Breast epithelium (tissue), 3 donors: Measurements from ENCODE around the gene CD58.

ENCODE experiments used
- POLR2A ChIP-seq: fragments of 450-650 bp; IDR thresholded peaks from one replicate; pipeline ENCODE4 v1.6.1; 2016; ENCODE audit warnings: antibody characterized with exemption, mild to moderate bottlenecking, moderate library complexity
- TF ChIP-seq, protein P1 (sequence below), 3 donors: fragments of 450-650 bp; IDR thresholded peaks; one replicate each; pipeline ENCODE4 v1.5.1; 2016 to 2017; ENCODE audit warnings: antibody characterized with exemption in 3 of 3, mild to moderate bottlenecking in 3 of 3, moderate library complexity in 3 of 3

DNA sequence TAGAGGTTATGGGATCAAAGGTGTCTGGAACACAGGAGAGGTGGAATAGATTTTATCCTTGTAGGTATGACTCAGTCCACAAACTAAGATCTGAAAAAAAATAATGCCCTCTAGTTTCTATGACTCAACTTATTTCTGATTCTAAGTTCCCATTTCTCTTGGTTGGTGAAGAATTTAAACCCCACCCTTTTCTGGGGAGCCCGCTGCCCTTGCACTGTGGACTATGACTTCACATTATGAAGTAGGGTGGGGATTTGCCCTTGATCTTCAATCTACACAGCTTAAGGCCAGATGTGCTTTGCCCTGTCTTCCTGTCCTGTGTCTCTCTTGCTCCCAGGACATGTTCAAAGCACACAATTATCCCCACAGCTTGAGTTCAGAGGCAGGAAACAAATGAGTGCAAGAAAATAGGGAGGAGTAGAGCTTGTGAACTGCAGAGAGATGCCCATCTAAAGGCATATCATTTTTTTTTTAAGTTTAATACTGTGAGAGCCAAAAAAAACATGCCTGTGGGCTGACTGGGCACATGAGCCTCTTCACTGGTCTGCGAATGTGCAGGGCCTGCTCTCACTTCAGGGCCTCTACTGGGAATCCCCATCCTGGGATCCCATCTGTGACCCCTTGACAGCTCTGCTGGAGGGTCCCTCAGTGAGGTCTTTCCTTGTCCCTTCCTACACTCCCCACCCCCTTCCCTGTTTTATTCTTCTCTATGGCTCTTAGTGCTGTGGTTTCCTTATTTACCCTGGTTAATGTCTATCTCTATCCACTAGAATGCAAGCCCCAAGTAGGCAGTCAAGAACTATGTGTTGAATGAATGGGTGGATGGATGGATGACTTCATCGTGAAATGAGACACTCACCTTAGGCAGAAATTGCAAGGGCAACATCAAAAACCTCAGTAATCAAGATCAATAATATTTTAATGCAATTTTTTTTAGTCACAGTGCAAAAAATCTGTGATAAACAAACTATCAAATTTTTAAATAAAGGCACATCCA, 61.5 kb downstream of the CD58 start:
- TF ChIP-seq, protein P1, sequence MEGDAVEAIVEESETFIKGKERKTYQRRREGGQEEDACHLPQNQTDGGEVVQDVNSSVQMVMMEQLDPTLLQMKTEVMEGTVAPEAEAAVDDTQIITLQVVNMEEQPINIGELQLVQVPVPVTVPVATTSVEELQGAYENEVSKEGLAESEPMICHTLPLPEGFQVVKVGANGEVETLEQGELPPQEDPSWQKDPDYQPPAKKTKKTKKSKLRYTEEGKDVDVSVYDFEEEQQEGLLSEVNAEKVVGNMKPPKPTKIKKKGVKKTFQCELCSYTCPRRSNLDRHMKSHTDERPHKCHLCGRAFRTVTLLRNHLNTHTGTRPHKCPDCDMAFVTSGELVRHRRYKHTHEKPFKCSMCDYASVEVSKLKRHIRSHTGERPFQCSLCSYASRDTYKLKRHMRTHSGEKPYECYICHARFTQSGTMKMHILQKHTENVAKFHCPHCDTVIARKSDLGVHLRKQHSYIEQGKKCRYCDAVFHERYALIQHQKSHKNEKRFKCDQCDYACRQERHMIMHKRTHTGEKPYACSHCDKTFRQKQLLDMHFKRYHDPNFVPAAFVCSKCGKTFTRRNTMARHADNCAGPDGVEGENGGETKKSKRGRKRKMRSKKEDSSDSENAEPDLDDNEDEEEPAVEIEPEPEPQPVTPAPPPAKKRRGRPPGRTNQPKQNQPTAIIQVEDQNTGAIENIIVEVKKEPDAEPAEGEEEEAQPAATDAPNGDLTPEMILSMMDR (IDR thresholded peaks at IDR 0.05): no peak
- no peak for TF ChIP-seq POLR2A
